Thyroid gland (tissue), 4 donors: ENCODE results near the gene CHEK1.

Experiments used
- POLR2A ChIP-seq, 2 donors: fragments of 450-650 bp; IDR thresholded peaks; one replicate each; pipeline ENCODE4 v1.6.1; 2017; ENCODE audit warnings: antibody characterized with exemption in 2 of 2, mild to moderate bottlenecking in 2 of 2, moderate library complexity in 1 of 2
- TF ChIP-seq, protein P1 (sequence below), 6 experiments: fragments of 200-600 bp in 3 of 6; fragments of 450-650 bp in 3 of 6; sonication (generic) in 3 of 6; IDR thresholded peaks; one replicate each; pipeline ENCODE4 v1.5.1; 2016 to 2019; ENCODE audit warnings: antibody characterized with exemption in 6 of 6, mild to moderate bottlenecking in 2 of 6, inconsistent platforms in 1 of 6, moderate library complexity in 1 of 6

DNA sequence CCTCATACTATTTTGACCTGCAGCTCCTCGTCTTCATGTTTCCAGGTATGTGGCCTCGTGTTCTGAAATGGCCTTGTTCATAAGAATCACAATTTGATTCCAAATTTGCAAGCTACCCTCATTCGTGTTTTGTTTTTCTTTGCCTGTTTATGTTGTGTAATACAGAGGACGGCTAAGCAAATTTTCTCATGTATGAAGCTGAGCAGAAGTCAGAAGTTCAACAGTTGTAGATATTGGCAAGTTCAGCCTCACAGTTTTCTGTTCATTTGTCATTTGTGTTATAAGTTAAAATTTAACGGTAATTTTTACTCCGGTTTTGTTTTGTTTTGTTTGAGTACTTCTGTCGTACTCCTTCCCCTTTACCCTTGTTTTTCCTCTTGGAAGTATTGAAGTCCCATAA, 15.4 kb upstream of the CHEK1 start:
- TF ChIP-seq, protein P1, sequence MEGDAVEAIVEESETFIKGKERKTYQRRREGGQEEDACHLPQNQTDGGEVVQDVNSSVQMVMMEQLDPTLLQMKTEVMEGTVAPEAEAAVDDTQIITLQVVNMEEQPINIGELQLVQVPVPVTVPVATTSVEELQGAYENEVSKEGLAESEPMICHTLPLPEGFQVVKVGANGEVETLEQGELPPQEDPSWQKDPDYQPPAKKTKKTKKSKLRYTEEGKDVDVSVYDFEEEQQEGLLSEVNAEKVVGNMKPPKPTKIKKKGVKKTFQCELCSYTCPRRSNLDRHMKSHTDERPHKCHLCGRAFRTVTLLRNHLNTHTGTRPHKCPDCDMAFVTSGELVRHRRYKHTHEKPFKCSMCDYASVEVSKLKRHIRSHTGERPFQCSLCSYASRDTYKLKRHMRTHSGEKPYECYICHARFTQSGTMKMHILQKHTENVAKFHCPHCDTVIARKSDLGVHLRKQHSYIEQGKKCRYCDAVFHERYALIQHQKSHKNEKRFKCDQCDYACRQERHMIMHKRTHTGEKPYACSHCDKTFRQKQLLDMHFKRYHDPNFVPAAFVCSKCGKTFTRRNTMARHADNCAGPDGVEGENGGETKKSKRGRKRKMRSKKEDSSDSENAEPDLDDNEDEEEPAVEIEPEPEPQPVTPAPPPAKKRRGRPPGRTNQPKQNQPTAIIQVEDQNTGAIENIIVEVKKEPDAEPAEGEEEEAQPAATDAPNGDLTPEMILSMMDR (IDR thresholded peaks at IDR 0.05), result no peak
- TF ChIP-seq POLR2A (IDR thresholded peaks at IDR 0.05), result no peak
